ENCODE data around the gene IFT80. TPM values are rescaled to one million over a fixed set of nuclear protein-coding genes. Genes with fewer than 3 reads are reported as not detected.

IFT80 gene
- total RNA-seq, 1 donor from 2014 or later: 8.9 TPM

DNA sequence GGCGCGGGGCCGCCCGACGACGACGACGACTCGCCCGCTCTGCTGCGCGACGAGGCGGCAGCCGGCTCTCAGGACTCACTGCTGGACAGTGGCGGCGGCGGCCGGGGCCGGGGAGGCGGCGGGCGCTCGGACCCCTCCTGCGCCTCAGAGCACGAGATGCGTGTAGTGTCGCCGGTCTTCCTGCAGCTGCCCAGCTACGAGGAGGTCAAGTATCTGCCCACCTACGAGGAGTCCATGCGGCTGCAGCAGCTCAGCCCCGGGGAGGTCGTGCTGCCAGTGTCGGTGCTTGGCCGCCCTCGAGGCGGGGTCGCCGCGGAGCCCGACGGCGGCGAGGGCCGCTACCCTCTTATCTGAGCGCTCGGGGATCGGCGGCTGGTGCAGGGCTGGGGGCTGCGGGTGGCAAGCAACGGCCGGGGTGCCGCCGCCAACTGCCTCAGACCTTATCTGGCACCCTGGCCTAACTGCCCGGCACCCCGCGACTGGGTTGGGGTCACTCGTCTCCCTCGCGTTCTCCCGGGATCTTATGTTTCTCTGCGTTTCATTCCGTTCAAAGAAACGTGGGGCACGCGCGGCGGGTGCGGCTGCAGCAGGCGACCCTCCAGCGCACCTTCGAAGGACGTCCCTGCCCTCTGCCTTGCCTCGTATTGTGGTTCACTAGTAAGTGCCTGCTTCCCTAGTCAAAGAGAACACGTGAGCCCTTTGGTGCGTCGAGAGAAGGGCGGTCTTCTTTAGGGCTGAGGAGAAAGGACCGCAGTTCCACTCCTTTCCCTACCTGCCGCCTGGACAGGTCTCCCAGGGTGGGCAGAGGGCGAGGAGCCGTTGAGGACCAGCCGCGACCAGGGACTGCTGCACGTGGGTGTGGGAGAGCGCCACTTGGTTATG, 172.8 kb downstream of the IFT80 start:
- intact Hi-C loops (cut with DNase I): loop anchor here (10.0 kb wide), 1 partner anchor 191 kb away; no protein-coding TSS in a partner anchor
- DNase-seq (ENCODE audit: missing footprints): no peak
- ATAC-seq: no peak

DNA sequence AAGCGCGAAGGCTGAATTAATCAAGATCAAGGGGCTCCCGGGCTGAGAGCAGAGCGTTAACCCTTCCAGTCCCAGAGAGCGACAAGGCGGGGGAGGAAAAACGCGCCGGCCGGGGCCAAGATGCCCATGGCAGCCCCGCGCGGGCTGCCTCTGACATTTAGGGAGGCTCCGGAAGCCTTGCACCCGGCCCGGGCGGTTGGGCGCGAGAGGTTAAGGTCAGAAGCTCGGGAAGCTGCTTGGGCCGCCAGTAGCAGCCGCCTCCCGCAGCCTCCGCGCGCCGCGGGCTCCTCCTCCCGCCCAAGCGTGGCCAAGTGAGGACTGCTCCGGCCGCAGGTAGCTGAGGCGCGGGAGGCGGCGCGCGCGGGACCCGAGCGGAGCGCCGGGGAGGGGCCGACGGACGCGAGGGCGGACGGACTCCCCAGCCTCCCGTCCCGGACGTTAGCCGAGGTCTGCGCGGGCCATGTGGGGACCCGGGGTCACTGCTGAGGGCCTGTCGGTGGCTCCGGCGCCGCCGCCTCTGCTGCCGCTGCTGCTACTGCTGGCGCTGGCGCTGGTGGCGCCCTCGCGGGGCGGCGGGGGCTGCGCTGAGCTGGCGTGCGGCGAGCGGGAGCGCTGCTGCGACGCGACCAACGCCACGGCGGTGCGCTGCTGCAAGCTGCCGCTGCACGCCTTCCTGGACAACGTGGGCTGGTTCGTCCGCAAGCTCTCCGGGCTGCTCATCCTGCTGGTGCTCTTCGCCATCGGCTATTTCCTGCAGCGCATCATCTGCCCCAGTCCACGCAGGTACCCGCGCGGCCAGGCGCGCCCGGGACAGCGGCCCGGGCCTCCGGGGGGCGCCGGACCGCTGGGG, 173.6 kb downstream of the IFT80 start, which contains the start of gene C3orf80:
C3orf80 (plus strand) TSS at position 247 of the 850 bp plus-strand sequence; CDS start at position 461, 214 bp downstream.
- intact Hi-C loops (cut with DNase I): loop anchor here (10.0 kb wide), 1 partner anchor 191 kb away; no protein-coding TSS in a partner anchor

DNA sequence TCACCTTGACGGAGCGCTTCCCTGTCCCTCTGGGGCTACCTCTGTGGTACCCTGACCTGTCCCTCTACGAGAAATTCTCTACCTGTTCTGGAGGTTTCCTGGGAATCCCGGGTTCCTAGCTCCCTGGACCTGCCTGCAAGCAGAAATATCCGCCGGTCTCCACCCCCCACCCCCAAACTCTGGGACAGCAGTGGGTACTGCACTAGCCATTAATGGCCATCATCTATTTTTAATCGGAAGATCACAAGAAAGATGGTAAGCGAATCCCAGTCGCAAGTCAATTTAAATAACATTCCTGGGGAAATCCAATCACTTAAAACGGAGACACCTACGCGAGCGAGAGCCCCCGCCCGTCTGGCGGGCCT, 174.2 kb downstream of the IFT80 start:
- DNase-seq (ENCODE audit: missing footprints): no peak
- intact Hi-C loops (cut with DNase I): loop anchor here (10.0 kb wide), 1 partner anchor 190 kb away; no protein-coding TSS in a partner anchor
- no peak for ATAC-seq

More for the DNA sequence above, 173.6 kb downstream of the IFT80 start, which contains the start of gene C3orf80:
- ATAC-seq: peak; percentile 78
- peak; percentile 70 for DNase-seq (ENCODE audit: missing footprints)

DNA sequence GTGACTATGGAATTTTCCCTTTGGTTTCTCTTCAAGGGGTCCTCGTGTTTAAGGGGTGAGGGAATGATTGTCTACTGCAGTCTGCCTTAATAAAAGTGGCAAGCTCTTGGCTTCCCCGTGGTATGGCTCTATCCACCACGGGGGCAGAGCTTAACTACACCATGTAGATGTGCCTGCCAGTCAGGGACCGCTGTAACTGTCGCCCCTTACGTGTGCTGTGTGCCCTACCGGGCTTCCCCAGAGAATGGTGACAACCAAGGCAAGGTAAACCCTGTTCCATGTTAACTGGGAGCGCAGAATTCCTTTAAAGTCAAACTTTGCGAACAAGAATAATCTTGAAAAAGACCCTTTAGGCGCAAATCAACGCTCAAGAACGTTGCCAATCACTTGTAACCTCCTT, 174.8 kb downstream of the IFT80 start:
- intact Hi-C loops (cut with DNase I): loop anchor here (10.0 kb wide), 1 partner anchor 189 kb away; no protein-coding TSS in a partner anchor
- no peak for ATAC-seq
- DNase-seq (ENCODE audit: missing footprints): no peak

DNA sequence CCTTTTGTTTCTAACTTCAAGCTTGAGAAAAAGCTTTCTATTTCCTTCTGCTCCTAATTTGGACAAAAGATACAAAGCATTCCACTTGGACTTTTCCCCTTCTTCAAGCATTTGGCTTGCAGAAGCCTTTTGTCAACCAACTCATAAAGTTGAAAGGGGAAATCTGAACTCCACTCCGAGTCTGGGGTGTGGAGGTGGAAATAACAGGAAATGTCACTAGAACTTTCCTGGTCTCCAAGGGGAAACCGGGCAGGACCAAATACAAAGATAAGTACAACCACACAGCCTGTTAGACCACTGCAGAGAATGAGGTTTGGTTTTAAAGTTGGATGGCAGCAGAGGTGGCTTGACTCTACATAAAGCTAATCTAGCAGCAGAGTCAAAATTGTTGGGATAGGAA, 178.0 kb downstream of the IFT80 start:
- intact Hi-C loops (cut with DNase I): loop anchor here (10.0 kb wide), 1 partner anchor 186 kb away; no protein-coding TSS in a partner anchor
- DNase-seq (ENCODE audit: missing footprints): no peak
- no peak for ATAC-seq

DNA sequence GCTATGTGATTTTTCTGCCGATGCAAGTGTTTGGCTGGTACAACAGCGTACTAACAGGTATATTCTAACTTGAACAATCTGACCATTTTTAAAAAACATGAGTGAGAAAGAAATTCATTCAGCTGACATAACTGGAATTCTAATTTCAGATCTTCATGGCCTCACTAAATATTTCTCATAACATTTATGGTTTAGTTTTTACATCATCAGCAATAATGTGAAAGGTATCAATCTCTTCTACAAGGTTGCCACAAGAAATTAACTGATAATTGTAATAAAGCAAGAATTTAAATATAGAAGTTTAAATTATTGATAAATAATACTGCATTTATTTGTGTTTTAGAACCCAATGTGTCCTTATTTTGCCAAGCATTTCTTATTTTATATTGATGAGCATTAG, 179.0 kb downstream of the IFT80 start:
- DNase-seq (ENCODE audit: missing footprints) (no peak), ATAC-seq (no peak)
- intact Hi-C loops (cut with DNase I): loop anchor here (10.0 kb wide), 1 partner anchor 185 kb away; no protein-coding TSS in a partner anchor

DNA sequence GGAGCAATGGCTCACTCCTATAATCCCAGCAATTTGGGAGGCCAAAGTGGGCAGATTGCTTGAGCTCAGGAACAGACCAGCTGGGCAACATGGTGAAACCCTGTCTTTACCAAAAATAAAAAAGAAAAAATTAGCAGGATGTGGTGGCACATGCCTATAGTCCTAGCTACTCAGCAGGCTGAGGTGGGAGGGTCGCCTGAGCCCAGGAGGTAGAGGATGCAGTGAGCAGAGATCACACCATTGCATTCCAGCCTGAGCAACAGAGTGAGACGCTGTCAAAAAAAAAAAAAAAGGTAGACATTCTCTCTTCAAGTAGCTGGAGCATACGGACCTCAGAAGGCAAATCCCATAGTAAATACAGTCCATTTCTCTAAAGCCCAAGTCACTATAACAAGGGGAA, 180.9 kb downstream of the IFT80 start:
- intact Hi-C loops (cut with DNase I): no loop called here
- ATAC-seq: no peak
- no peak for DNase-seq (ENCODE audit: missing footprints)

DNA sequence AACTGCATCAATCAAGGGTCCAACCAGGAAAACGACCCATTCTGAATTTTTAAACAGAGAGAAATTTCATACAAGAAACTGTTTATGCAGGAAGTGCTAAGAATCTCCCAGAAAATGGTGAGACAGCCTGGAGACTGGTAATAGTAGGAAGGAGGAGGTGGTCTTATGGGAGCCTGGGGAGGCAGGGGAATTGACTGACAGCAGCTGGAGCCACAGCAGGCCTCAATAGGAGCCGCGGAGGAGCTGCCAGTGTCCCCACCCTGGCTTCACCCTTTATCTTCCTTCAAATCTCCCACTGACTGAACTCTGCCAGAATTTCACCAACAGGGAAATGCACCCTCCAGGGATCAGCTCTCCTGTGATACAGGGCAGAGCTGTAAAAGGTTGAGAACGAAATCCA, 181.3 kb downstream of the IFT80 start:
- no peak for DNase-seq (ENCODE audit: missing footprints)
- no peak for ATAC-seq
- intact Hi-C loops (cut with DNase I): no loop called here

DNA sequence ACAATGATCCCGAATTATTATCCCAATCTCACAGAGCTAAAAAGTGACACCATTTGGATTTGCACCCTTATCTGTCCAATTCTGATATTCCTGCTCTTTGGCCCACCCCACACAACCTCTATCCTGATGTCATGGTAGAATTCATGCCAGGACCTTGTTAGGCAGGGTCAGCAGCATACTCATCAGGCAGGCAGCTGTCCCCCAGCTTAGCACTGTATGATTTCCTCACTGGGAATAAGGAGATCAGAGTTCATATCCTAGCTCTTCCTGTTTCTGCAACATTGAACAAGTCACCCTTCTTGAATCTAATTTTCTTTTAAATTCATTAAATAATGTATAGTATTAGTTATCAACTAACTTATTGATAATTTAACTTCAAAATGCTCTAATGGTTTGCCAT, 185.8 kb downstream of the IFT80 start:
- ATAC-seq (no peak), DNase-seq (ENCODE audit: missing footprints) (no peak)
- intact Hi-C loops (cut with DNase I): no loop called here

DNA sequence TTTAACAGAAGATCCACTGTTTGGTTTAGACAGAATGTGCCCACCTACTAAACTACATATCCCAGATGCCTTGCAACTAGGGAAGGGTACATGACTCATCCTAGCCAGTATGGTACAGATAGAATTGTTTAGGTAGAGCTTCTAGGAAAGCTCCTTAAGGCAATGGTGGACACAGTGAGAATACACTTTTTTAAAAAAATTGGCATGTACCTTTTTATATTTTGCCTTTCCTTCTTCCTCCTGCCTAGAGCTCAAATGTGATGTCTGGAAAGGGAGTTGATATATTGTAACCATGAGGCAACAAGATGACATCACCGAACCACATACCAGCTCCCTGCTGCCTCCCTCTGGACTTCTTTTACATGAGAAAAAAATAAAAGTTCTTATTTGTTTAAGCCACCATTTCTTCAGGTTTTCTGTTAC, 188.2 kb downstream of the IFT80 start:
- DNase-seq (ENCODE audit: missing footprints): no peak
- ATAC-seq: no peak
- intact Hi-C loops (cut with DNase I): no loop called here

DNA sequence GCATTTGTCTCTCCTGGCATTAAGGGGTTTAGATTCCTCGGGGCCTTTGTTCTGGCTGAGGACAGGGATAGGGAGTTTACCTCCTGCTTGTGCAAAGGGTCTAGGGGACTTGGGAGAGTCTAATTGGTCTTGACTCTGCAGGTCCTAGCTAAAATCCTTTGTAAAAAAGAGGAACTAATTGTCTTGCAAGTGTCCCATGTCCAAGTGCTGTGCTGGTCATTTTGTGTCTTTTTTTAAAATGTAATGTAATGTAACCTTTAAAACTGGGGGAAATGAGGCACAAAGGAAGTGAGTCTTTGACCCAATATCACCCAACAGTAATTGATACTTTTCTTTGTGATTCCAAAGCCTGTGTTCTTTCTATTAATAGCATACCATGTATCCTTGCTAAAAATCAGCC, 188.7 kb downstream of the IFT80 start:
- intact Hi-C loops (cut with DNase I): no loop called here
- ATAC-seq: no peak
- no peak for DNase-seq (ENCODE audit: missing footprints)

Small RNA genes lying within 50 kb of the gene (microRNA-seq; reads per million reads assigned to microRNA genes)
- 464 reads per million, percentile 73 among the genes with 10 or more reads in this experiment for gene MIR15B
- 462 reads per million, percentile 72 among the genes with 10 or more reads in this experiment for gene MIR16-2

Other genes starting within 250 kb of the IFT80 start
- 0.22 TPM for gene C3orf80, start 173.8 kb downstream of the IFT80 start, total RNA-seq
- 20.1 TPM for gene SMC4, start 425 bp upstream of the IFT80 start, total RNA-seq
- gene TRIM59, start 50.6 kb upstream of the IFT80 start, total RNA-seq: 0.73 TPM
- 120 TPM for gene KPNA4, start 166.3 kb upstream of the IFT80 start, total RNA-seq